HUES48 (cell line): Measurements from ENCODE around the gene CEP70.

Experiments
- H3K27ac ChIP-seq: one replicate; pipeline ENCODE4 v1.7.0; 2013; ENCODE audit warnings: low read depth, low read length, inconsistent platforms
- H3K27me3 ChIP-seq: 2 replicates; pipeline ENCODE4 v1.6.1; 2013; ENCODE audit warnings: mild to moderate bottlenecking, low read length; ENCODE audit not compliant: control insufficient read depth, insufficient read depth
- H3K36me3 ChIP-seq: 2 replicates; pipeline ENCODE4 v1.6.1; 2013; ENCODE audit warnings: low read length; ENCODE audit not compliant: control insufficient read depth, insufficient read depth
- H3K4me1 ChIP-seq: 2 replicates; pipeline ENCODE4 v1.6.1; 2013; ENCODE audit warnings: mild to moderate bottlenecking, low read length; ENCODE audit not compliant: control insufficient read depth, insufficient read depth
- H3K4me3 ChIP-seq: 2 replicates; pipeline ENCODE4 v1.5.1; 2013; ENCODE audit warnings: mild to moderate bottlenecking, low read depth, low read length
- H3K9ac ChIP-seq: 2 replicates; pipeline ENCODE4 v1.6.1; 2013; ENCODE audit warnings: mild to moderate bottlenecking, low read depth, low read length, moderate library complexity
- H3K9me3 ChIP-seq: 2 replicates; pipeline ENCODE4 v1.6.1; 2013; ENCODE audit warnings: low read length; ENCODE audit not compliant: control insufficient read depth, insufficient read depth

CEP70 gene

GRCh38 chr3:138594150-138594934, at the start of gene CEP70:
CEP70 (minus strand) TSS chr3:138594260; CDS start chr3:138572927, 21,333 bp downstream.
- H3K27ac ChIP-seq = peak within 1 kb of the TSS; percentile 82
- H3K36me3 ChIP-seq = peaks cover 11% of the 10 kb centered on the region; the same call in 1 of the 2 replicates
- H3K4me3 ChIP-seq = peak within 1 kb of the TSS; percentile 86
- 0 out of 2 replicates have a peak, but pooled peaks cover 4% of the 10 kb centered on the region for H3K9me3 ChIP-seq
- peak within 1 kb of the TSS; percentile 58 for H3K9ac ChIP-seq
- H3K27me3 ChIP-seq = no peaks in the 10 kb centered on the region
- peaks cover 9% of the 10 kb centered on the region; the same call in 1 of the 2 replicates for H3K4me1 ChIP-seq

GRCh38 chr3:138642927-138643253, 48.8 kb upstream of the CEP70 start:
- H3K27me3 ChIP-seq = no peaks in the 10 kb centered on the region
- no peak overlapping the region for H3K4me3 ChIP-seq
- H3K9me3 ChIP-seq = peaks cover 40% of the 10 kb centered on the region
- no peak overlapping the region for H3K27ac ChIP-seq
- no peak overlapping the region for H3K9ac ChIP-seq
- H3K4me1 ChIP-seq = no peaks in the 10 kb centered on the region
- no peaks in the 10 kb centered on the region for H3K36me3 ChIP-seq

- Histone ChIP-seq H3K36me3 (no peaks in the 10 kb centered on the region), H3K4me3 (no peak overlapping the region), H3K9ac (no peak overlapping the region)
These were observed 48.3 kb upstream of the CEP70 start for GRCh38 chr3:138642226-138642926.

GRCh38 chr3:138640537-138640936, 46.5 kb upstream of the CEP70 start:
- H3K36me3 ChIP-seq = no peaks in the 10 kb centered on the region
- no peaks in the 10 kb centered on the region for H3K27me3 ChIP-seq
- no peaks in the 10 kb centered on the region for H3K4me1 ChIP-seq
- no peak overlapping the region for H3K4me3 ChIP-seq
- H3K27ac ChIP-seq = no peak overlapping the region
- peaks cover 27% of the 10 kb centered on the region for H3K9me3 ChIP-seq
- no peak overlapping the region for H3K9ac ChIP-seq

More at GRCh38 chr3:138642226-138642926, 48.3 kb upstream of the CEP70 start:
- Histone ChIP-seq H3K9me3 (peaks cover 40% of the 10 kb centered on the region), H3K27ac (no peak overlapping the region), H3K27me3 (no peaks in the 10 kb centered on the region), H3K4me1 (no peaks in the 10 kb centered on the region)

GRCh38 chr3:138638641-138639040, 44.6 kb upstream of the CEP70 start:
- H3K27ac ChIP-seq = no peak overlapping the region
- no peak overlapping the region for H3K9ac ChIP-seq
- H3K36me3 ChIP-seq = no peaks in the 10 kb centered on the region
- H3K4me1 ChIP-seq = no peaks in the 10 kb centered on the region
- no peaks in the 10 kb centered on the region for H3K27me3 ChIP-seq
- no peak overlapping the region for H3K4me3 ChIP-seq
- H3K9me3 ChIP-seq = peaks cover 13% of the 10 kb centered on the region

GRCh38 chr3:138629526-138629925, 35.5 kb upstream of the CEP70 start:
- H3K9ac ChIP-seq = no peak overlapping the region
- H3K9me3 ChIP-seq = no peaks in the 10 kb centered on the region
- no peak overlapping the region for H3K27ac ChIP-seq
- no peak overlapping the region for H3K4me3 ChIP-seq
- H3K36me3 ChIP-seq = no peaks in the 10 kb centered on the region; the same call in 1 of the 2 replicates
- H3K4me1 ChIP-seq = no peaks in the 10 kb centered on the region
- no peaks in the 10 kb centered on the region for H3K27me3 ChIP-seq

- Histone ChIP-seq H3K27ac (no peak overlapping the region), H3K4me1 (no peaks in the 10 kb centered on the region), H3K4me3 (no peak overlapping the region), H3K36me3 (no peaks in the 10 kb centered on the region), H3K9me3 (no peaks in the 10 kb centered on the region), H3K9ac (no peak overlapping the region), H3K27me3 (no peaks in the 10 kb centered on the region)
These were observed 31.8 kb upstream of the CEP70 start for GRCh38 chr3:138625707-138626365.

GRCh38 chr3:138624518-138624917, 30.5 kb upstream of the CEP70 start:
- Histone ChIP-seq H3K4me3 (no peak overlapping the region), H3K36me3 (no peaks in the 10 kb centered on the region), H3K27ac (no peak overlapping the region), H3K9me3 (no peaks in the 10 kb centered on the region), H3K4me1 (no peaks in the 10 kb centered on the region), H3K9ac (no peak overlapping the region), H3K27me3 (no peaks in the 10 kb centered on the region)

- Histone ChIP-seq H3K36me3 (no peaks in the 10 kb centered on the region), H3K27ac (no peak overlapping the region), H3K4me1 (no peaks in the 10 kb centered on the region), H3K9me3 (no peaks in the 10 kb centered on the region), H3K9ac (no peak overlapping the region), H3K4me3 (no peak overlapping the region), H3K27me3 (no peaks in the 10 kb centered on the region)
These were observed 26.4 kb upstream of the CEP70 start for GRCh38 chr3:138620431-138620830.

GRCh38 chr3:138615462-138615861, 21.4 kb upstream of the CEP70 start:
- Histone ChIP-seq H3K9ac (no peak overlapping the region), H3K36me3 (no peaks in the 10 kb centered on the region), H3K27ac (no peak overlapping the region), H3K27me3 (no peaks in the 10 kb centered on the region), H3K4me1 (no peaks in the 10 kb centered on the region; the same call in 1 of the 2 replicates), H3K9me3 (no peaks in the 10 kb centered on the region), H3K4me3 (no peak overlapping the region)

GRCh38 chr3:138609898-138610266, 15.8 kb upstream of the CEP70 start:
- H3K9ac ChIP-seq = no peak overlapping the region
- H3K9me3 ChIP-seq = no peaks in the 10 kb centered on the region
- peaks cover 6% of the 10 kb centered on the region; the same call in 1 of the 2 replicates for H3K4me1 ChIP-seq
- H3K36me3 ChIP-seq = no peaks in the 10 kb centered on the region
- no peak overlapping the region for H3K27ac ChIP-seq
- peak overlapping the region; percentile 68 for H3K4me3 ChIP-seq
- peaks cover 5% of the 10 kb centered on the region; the same call in 1 of the 2 replicates for H3K27me3 ChIP-seq
